ENCODE measurements around the gene MYPOP.
A peak's percentile ranks its signal among the peaks of the same experiment; 100 is the strongest.

- TF ChIP-seq POLR2A (IDR thresholded peaks at IDR 0.05) = no peak
- TF ChIP-seq, protein P1, sequence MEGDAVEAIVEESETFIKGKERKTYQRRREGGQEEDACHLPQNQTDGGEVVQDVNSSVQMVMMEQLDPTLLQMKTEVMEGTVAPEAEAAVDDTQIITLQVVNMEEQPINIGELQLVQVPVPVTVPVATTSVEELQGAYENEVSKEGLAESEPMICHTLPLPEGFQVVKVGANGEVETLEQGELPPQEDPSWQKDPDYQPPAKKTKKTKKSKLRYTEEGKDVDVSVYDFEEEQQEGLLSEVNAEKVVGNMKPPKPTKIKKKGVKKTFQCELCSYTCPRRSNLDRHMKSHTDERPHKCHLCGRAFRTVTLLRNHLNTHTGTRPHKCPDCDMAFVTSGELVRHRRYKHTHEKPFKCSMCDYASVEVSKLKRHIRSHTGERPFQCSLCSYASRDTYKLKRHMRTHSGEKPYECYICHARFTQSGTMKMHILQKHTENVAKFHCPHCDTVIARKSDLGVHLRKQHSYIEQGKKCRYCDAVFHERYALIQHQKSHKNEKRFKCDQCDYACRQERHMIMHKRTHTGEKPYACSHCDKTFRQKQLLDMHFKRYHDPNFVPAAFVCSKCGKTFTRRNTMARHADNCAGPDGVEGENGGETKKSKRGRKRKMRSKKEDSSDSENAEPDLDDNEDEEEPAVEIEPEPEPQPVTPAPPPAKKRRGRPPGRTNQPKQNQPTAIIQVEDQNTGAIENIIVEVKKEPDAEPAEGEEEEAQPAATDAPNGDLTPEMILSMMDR (IDR thresholded peaks at IDR 0.05) = peak; percentile 71 to 82 (median 81)
These were observed 19.5 kb downstream of the MYPOP start for GRCh38 chr19:45882652-45883585.

Data from testis (tissue), 2 donors.